T-helper 2 cell treated with Interferon-gamma antibody and Interleukin-4, amounts not matched to agents 5 μg/mL and 100 μg/mL, for 36 hours (primary cell): ENCODE data around the gene GPR137B.
"Not testable (repeated sequence)": the region's sequence is repeated elsewhere in the genome, so short reads cannot be mapped to it uniquely, and the experiment has no call there.

Experiments
- DNase-seq: peaks from one replicate; pipeline ENCODE4 v3.0.0; 2021; ENCODE audit warnings: low spot score
- H3K27ac Mint-ChIP-seq: one replicate; pipeline ENCODE4 v1.8.0; 2021; ENCODE audit warnings: mild to moderate bottlenecking, mixed read lengths
- H3K27me3 Mint-ChIP-seq: one replicate; pipeline ENCODE4 v1.8.0; 2021; ENCODE audit warnings: low read depth, mixed read lengths
- H3K36me3 Mint-ChIP-seq: one replicate; pipeline ENCODE4 v1.8.0; 2021; ENCODE audit warnings: low read depth, mixed read lengths
- H3K4me1 Mint-ChIP-seq: one replicate; pipeline ENCODE4 v1.8.0; 2021; ENCODE audit warnings: low read depth, mixed read lengths
- H3K4me3 Mint-ChIP-seq: one replicate; pipeline ENCODE4 v1.8.0; 2022; ENCODE audit warnings: mild to moderate bottlenecking, moderate library complexity, mixed read lengths
- H3K9me3 Mint-ChIP-seq: one replicate; pipeline ENCODE4 v1.8.0; 2021; ENCODE audit warnings: mixed read lengths

The GPR137B gene

DNA sequence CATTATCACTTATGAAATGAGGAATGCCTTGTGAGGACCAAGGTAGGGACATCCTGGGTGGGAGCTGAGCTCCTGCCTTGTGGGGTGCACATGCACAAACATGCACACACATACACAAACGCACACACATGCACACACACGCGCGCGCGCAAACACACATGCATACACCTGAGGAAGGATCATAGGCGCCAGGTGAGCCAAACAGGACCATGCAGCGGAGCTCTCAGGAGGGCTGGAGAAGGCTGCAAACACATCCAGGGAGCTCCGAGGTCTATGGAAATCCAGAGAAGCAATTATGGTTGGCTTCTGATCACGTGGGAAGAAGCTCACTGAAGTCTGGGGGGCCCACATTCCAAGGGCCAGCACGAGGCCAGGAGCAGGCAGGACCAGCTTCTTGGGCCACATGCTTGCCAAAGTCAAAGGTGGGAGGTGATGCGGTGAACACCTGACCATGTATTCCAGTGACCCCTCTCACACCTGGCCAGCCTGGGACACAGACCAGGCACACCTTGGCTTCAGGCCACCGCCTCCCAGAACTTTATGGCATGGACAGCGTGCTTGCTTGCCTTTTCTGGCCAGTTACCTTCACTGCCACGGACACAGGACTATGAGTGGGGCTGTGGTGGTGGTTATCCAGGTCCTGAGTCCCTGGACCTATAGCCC, 13.6 kb downstream of the GPR137B start:
- Mint-ChIP-seq H3K27me3 (no peaks in the 10 kb centered on the region), H3K4me1 (peaks cover 2% of the 10 kb centered on the region), H3K27ac (no peak overlapping the region), H3K9me3 (peaks cover 8% of the 10 kb centered on the region), H3K36me3 (no peaks in the 10 kb centered on the region), H3K4me3 (no peak overlapping the region)
- DNase-seq, result no peak

DNA sequence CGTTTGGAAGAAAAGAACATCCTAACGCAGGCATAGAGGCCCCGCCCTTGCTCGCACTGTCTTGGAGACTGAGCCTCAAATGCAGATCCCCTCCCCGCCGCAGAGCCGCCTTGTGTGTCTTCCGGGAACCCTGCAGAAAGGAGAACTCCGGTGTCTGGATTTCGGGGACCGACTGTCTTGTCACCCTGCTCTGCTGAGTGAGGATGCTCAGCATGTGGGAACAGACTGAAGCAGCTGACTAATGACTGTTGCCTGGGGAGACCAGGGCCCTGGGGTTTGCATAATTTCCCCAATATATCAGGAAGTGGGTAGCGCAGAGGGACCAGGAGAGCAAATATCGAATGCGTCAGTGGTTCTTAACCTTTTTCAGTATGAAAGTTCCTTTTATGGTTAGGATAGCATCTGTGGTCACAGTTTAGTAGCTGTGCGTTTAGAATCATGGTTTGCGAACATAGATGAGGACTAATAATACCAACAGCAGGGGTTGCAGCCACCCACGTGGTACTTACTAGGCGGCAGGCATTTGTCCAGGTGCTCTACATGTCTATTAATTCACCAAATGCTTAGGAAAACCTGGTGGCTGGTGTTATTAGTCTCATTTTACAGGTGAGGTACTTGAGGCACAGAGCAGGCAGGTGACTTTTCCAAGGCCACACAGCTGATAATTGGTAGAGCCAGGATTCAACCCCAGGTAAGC, 14.3 kb downstream of the GPR137B start:
- Mint-ChIP-seq H3K27ac (no peak overlapping the region), H3K36me3 (peaks cover 4% of the 10 kb centered on the region)

DNA sequence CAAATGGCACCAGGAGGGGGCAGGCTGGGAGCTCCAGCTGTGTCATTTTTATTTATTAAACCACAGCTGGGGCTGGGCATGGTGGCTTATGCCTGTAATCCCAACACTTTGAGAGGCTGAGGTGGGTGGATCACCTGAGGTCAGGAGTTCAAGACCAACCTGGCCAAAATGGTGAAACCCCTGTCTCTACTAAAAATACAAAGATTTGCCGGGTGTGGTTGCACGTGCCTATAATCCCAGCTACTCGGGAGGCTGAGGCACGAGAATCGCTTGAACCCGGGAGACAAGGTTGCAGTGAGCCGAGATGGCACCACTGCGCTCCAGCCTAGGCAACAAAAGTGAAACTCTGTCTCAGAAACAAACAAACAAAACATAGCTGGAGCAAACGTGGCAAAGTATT, 15.7 kb downstream of the GPR137B start:
- H3K4me1 Mint-ChIP-seq, H3K27me3 Mint-ChIP-seq, H3K36me3 Mint-ChIP-seq, DNase-seq, H3K4me3 Mint-ChIP-seq, H3K27ac Mint-ChIP-seq: not testable (repeated sequence)
- peaks cover 20% of the 10 kb centered on the region for H3K9me3 Mint-ChIP-seq

More for the DNA sequence above, 14.3 kb downstream of the GPR137B start:
- H3K4me3 Mint-ChIP-seq, result no peak overlapping the region
- peaks cover 2% of the 10 kb centered on the region for H3K4me1 Mint-ChIP-seq
- H3K9me3 Mint-ChIP-seq, result peaks cover 15% of the 10 kb centered on the region
- no peaks in the 10 kb centered on the region for H3K27me3 Mint-ChIP-seq
- DNase-seq, result no peak

DNA sequence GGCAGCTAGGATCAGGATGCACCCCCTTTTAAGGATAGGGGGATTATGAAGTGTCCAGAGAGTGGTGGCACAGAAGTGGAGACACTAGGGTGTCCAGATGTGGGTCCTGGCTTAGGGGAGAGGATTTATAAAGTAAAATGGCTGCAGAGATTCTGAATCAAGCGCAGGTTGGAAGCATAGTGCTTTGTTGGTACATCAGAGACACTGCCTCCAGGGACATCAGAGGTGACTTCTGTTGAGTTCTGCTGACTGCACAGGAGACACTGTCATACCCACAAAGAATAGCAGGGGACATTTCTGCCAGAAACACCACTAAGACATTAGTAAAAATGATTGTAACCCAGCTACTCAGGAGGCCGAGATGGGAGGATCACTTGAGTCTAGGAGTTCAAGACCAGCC, 16.4 kb downstream of the GPR137B start:
- Mint-ChIP-seq H3K36me3 (peaks cover 8% of the 10 kb centered on the region), H3K4me3 (no peak overlapping the region), H3K27me3 (no peaks in the 10 kb centered on the region), H3K27ac (no peak overlapping the region), H3K9me3 (peaks cover 20% of the 10 kb centered on the region), H3K4me1 (peaks cover 2% of the 10 kb centered on the region)
- no peak for DNase-seq

DNA sequence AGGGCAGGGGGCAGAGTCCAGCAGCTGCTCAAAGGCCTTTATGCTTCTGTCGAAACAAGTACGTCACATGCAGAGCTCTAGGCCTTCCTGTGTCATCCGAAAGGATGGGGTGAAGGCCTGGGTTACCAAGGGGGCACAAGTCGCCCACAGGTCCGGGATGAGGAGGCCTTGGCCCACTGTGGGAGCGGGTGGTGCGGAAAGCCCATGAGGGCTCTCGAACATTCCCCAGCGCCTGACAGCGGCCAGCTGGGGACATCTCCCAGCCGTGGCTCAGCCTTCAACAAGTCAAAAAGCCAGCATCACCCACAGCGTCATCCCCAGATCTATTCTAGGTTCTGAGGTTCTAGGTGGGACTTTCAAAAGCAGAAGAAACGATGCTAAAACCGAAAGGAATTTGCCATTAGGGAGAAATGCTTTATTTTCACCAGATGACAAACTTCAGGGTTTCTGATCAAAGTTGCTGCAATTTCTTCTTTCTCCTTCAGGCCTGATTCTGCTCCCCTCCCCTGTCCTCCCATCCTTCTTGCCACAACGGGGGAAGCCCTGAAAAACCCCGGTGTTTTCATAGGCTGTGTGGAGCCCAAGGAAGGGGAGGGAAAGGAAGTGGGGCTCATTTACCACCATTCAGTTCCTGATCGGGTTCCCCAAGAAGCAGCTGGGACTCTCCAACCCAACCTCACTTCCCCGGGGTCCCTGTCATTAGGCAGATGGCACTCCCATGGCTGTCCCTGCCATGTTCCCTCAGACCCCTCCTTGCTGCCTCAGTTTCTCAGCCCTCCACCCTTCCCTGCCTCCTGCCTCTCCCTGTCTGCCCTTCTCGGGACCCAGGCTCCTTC, 17.6 kb downstream of the GPR137B start:
- H3K4me1 Mint-ChIP-seq, result peaks cover 2% of the 10 kb centered on the region
- peaks cover 11% of the 10 kb centered on the region for H3K36me3 Mint-ChIP-seq
- peaks cover 20% of the 10 kb centered on the region for H3K9me3 Mint-ChIP-seq
- H3K4me3 Mint-ChIP-seq, result no peak overlapping the region
- no peak overlapping the region for H3K27ac Mint-ChIP-seq
- no peaks in the 10 kb centered on the region for H3K27me3 Mint-ChIP-seq
- DNase-seq, result no peak

DNA sequence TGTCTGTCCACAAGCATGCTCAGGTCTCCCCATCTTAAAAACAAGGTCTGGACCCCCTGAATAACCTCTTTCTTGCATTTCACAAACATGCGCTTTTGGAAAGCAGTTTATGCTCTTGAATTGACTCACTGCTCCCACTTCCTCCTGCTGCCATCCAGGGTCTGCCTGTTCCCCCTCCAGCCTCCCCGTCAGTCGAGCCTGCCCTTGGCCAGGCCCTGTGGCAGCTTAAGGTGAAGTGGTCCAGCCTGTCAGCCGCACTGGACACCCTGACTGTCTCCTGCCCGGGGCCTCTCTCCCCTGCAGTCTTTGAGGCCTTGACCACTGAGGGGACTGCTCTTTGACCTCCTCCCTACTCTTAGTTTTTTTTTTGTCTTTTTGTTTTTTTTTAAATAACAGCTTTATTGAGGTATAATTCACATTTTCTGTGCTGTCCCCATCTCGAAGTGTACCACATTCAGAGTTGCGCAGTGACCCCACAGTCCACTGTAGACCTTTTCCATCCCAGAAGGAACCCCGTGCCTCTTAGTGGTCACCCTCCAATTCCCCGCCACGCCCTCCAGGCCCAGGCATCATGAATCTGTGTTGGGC, 18.3 kb downstream of the GPR137B start:
- no peak for DNase-seq
- H3K36me3 Mint-ChIP-seq, result peaks cover 11% of the 10 kb centered on the region
- no peaks in the 10 kb centered on the region for H3K27me3 Mint-ChIP-seq
- H3K4me1 Mint-ChIP-seq, result peaks cover 2% of the 10 kb centered on the region
- peaks cover 20% of the 10 kb centered on the region for H3K9me3 Mint-ChIP-seq
- no peak overlapping the region for H3K4me3 Mint-ChIP-seq
- H3K27ac Mint-ChIP-seq, result no peak overlapping the region

DNA sequence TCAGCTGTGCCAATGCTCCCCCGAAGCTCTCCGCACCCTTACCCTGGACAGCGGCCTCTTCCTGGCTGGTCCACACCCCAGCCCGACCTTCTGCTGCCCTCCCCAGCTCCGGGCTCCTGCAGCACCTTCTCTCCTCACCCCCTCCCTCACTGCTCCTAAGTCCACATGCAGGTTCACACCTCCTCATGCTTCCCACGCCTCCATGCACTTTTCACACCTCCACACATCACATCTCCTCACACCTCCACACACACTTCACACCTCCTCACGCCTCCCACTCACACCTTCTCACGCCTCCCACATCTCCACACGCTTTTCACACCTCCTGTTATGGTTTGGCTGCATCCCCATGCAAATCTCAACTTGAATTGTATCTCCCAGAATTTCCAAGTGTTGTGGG, 18.9 kb downstream of the GPR137B start:
- Mint-ChIP-seq H3K27me3 (no peaks in the 10 kb centered on the region), H3K27ac (no peak overlapping the region), H3K4me3 (no peak overlapping the region), H3K36me3 (peaks cover 11% of the 10 kb centered on the region), H3K4me1 (peaks cover 2% of the 10 kb centered on the region), H3K9me3 (peaks cover 20% of the 10 kb centered on the region)
- no peak for DNase-seq

DNA sequence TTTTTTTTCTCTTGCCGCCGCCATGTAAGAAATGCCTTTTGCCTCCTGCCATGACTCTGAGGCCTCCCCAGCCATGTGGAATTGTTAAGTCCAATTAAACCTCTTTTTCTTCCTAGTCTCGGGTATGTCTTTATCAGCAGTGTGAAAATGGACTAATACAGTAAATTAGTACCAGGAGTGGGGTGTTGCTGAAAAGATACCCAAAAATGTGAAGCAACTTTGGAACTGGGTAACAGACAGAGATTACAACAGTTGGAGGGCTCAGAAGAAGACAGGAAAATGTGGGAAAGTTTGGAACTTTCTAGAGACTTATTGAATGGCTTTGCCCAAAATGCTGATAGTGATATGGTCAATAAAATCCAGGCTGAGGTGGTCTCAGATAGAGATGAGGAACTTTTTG, 19.4 kb downstream of the GPR137B start:
- Mint-ChIP-seq H3K9me3 (peaks cover 20% of the 10 kb centered on the region), H3K36me3 (peaks cover 11% of the 10 kb centered on the region)
- DNase-seq, H3K27ac Mint-ChIP-seq, H3K4me3 Mint-ChIP-seq, H3K4me1 Mint-ChIP-seq, H3K27me3 Mint-ChIP-seq: not testable (repeated sequence)

DNA sequence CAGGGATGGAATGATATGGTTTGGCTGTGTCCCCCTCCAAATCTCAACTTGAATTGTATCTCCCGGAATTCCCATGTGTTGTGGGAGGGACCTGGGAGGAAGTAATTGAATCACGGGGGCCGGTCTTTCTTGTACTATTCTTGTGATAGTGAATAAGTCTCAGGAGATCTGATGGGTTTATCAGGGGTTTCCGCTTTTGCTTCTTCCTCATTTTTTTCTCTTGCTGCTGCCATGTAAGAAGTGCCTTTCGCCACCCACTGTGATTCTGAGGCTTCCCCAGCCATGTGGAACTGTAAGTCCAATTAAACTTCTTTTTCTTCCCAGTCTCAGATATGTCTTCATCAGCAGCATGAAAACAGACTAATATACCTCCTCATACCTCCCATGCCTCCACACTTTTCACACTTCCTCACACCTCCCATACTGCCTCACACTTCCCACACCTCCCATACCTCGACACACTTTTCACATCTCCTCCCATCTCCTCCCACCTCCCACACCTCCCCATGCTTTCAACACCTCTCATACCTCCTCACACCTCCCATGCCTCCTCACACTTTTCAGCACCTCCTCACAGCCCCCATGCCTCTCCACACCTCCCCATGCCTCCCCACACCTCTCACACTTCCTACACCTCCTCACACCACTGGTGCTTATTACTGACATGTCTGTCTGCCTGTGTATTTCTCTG, 21.3 kb downstream of the GPR137B start:
- Mint-ChIP-seq H3K27ac (no peak overlapping the region), H3K4me1 (no peaks in the 10 kb centered on the region), H3K9me3 (peaks cover 20% of the 10 kb centered on the region)

DNA sequence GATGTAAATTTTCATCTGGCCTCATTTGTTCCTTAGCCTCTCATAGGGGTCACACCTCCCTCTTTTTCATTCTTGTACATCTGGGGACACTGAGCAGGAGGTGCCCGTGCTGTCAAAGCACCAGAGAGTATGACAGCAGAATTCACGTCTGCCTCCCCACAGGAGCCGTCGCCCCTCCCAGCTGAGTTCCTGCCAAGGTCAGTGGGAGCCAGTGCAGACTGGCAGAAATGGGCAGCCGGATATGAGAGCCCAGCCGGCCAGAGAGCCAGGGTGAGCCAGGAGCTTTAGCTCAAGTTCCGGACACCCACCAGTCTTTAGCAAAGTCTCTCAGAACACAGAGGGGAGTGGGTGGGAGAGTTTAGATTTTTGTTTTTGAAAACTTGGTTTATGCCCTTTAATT, 21.9 kb downstream of the GPR137B start:
- DNase-seq, result no peak
- H3K9me3 Mint-ChIP-seq, result peaks cover 20% of the 10 kb centered on the region

More for the DNA sequence above, 21.3 kb downstream of the GPR137B start:
- H3K4me3 Mint-ChIP-seq, result no peak overlapping the region
- no peaks in the 10 kb centered on the region for H3K27me3 Mint-ChIP-seq
- no peak for DNase-seq
- peaks cover 11% of the 10 kb centered on the region for H3K36me3 Mint-ChIP-seq

DNA sequence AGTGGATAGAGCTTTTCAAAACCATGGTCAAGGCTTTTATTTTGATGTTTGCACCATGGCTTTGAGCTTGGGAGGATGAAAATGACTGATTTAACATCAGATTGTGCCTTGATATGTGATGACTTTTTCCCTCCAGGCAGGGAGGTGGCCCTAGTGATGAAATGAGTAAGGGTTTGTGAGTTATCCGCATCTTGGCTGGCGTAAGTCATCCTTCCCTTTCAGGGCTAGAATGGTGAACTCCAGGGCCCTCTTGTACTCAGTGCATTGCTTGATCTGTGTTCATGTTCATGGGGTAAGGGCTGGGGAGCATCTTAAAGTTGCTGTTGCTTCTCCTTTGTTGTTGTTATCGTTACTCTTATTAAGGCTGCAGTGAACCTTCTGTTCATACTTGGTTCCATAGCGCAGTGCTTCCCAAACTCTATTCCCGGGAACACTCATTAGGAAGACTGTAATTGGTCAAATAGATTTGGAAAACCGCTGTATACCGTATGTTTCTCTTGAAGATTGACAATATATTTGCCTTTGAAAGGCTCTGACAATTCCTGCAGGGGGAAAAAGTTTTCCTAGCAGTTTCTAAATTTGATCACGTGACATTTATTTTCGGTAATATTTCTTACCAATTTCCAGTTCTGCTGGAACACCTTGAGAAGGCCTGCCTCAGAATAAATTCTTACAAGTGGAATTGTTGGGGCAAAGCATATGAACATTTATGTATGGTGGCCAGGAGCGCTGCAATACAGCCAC, 23.1 kb downstream of the GPR137B start:
- no peak overlapping the region for H3K27ac Mint-ChIP-seq
- H3K36me3 Mint-ChIP-seq, result peaks cover 11% of the 10 kb centered on the region
- DNase-seq, result no peak
- H3K9me3 Mint-ChIP-seq, result peaks cover 17% of the 10 kb centered on the region
- no peaks in the 10 kb centered on the region for H3K27me3 Mint-ChIP-seq
- no peak overlapping the region for H3K4me3 Mint-ChIP-seq
- no peaks in the 10 kb centered on the region for H3K4me1 Mint-ChIP-seq

More for the DNA sequence above, 21.9 kb downstream of the GPR137B start:
- Mint-ChIP-seq H3K4me1 (no peaks in the 10 kb centered on the region), H3K4me3 (no peak overlapping the region), H3K36me3 (peaks cover 11% of the 10 kb centered on the region), H3K27ac (no peak overlapping the region), H3K27me3 (no peaks in the 10 kb centered on the region)

DNA sequence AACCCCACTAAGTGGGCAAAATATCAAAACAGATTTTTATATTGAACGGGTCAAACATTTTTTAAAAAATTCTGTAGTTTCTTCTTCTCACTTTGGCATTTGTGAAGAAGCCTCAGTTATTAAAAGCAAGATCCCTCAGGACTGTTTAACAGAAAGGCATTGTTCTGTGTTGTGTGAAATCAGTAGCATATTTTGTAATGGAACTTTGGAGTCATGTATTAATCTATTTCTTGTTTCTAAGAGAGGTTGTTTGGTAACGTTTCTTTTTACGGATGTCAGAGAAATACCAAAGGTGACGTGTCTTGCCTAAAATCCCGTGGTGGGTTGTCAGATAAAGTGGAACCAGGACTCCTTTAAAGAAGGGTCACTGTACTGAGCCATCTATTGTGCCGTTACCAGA, 23.7 kb downstream of the GPR137B start:
- Mint-ChIP-seq H3K36me3 (peaks cover 11% of the 10 kb centered on the region), H3K4me3 (no peak overlapping the region), H3K9me3 (peaks cover 11% of the 10 kb centered on the region), H3K4me1 (no peaks in the 10 kb centered on the region), H3K27me3 (no peaks in the 10 kb centered on the region), H3K27ac (no peak overlapping the region)
- DNase-seq, result no peak

DNA sequence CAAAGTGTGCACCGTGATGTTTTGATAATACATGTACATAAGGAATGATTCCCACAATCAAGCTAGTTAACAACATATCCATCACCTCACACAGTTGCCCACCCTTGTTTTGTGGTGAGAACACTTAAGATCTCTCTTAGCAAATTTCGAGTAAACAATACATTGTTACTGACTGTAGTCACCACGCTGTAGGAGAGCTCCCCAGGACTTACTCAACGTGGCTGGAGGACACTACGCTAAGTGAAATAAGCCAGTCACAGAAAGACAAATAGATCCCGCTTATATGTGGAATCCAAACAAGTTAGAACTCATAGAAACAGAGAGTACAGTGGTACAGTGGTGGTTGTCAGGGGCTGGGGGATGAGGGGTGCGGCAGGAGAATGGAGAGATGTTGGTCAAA, 24.8 kb downstream of the GPR137B start:
- H3K4me1 Mint-ChIP-seq, result no peaks in the 10 kb centered on the region
- no peak overlapping the region for H3K27ac Mint-ChIP-seq
- no peaks in the 10 kb centered on the region for H3K27me3 Mint-ChIP-seq
- DNase-seq, result no peak
- H3K4me3 Mint-ChIP-seq, result no peak overlapping the region
- H3K36me3 Mint-ChIP-seq, result peaks cover 6% of the 10 kb centered on the region
- peaks cover under 1% of the 10 kb centered on the region for H3K9me3 Mint-ChIP-seq
